COLO668 (cell line): Measurements from ENCODE around the gene GPRASP2.

Experiments
- DNase-seq: peaks from one replicate; lab custom pipeline; 2025; ENCODE audit not compliant: unreplicated experiment; lab: John Stamatoyannopoulos, UW

GPRASP2 gene

DNA sequence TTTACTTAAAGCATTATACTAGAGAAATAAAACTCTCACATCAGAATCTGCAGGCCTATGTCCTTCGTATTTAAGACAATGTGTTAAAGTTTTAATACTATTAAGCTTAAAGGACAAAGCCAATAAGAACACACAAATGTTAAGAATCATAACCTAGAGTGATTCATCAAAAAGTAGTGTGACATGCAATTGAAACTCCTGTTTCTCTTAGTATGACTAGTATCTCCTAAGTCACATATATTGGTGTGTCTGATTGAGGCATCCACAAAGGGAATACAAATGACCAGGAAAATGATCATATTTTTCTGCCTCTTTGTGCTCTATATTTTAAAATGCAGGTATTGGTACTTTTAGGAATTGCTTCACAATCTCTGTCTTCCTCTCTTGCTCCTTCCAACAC is 32.1 kb downstream of the GPRASP2 start:
- DNase-seq, result no peak

DNA sequence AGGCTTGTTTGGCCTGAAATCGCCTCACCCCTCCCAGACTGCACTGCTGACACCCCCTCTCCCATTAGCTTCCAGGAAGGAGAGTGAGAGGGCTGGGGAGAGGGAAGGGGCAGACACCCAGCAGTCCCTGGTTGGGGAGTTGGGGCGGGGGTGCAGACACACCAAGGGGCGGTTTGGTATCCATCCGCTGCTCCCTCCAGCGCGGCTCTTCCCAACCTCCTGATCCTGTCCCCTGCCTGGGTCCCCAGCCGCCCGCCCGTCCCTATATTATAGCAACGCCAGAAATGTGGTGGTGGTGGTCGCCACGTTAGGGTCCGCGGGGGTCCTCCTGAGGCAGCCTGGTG is 33.2 kb downstream of the GPRASP2 start:
- DNase-seq, result no peak

DNA sequence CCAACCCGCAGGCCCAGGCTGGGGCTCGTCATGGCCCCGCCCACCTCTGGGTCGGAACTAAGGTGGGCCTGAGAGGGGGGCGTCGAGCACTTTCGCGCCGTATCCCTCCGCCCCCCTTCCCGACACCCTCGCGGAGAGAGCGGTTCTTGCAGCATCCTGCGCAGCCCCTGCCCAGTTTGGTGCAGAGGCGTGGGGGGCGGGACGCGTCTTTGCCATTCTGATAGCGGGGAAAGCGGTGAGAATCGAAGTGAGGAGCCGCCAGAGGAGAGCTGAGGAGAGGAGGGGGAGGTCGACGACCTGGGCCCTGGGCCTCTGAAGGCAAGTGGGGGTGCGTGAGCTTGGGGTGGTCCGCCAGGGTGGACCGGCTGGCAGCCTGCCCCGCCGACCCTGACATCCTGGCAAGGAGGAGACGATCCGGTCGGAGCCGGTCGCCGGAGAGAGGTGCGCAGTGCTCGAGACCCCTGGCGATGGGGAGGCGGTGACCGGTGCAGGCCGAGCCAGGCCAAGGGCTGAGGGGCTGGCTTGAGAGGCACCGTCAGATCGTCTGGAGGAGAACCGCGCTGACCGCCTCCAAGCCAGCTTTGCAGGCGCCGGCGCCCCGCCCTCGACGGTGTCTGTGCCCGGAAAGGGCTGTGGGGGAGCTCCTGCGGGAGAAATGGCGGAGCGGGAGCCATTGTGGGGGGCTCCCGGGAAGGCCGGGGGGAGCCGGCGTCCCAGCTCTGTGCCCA is 33.8 kb downstream of the GPRASP2 start:
- no peak for DNase-seq

DNA sequence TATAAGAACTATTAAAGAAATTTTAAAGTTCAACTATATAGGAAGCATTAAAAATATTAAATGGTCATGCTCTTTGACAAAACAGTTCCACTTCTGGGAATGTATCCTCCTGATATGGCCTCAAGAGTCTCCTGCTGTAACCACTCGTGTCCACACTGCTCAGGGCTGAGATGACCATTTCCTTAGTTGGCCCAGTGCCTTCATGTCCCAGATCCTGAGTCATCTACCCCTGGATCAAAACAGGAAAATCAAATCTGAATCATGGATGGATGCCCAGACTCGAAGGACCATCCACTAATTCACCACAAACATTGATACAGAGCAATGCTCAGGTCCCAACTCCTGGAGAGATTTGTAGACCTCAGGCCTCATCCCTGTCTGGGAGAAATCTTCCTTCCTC is 53.0 kb downstream of the GPRASP2 start:
- no peak for DNase-seq

DNA sequence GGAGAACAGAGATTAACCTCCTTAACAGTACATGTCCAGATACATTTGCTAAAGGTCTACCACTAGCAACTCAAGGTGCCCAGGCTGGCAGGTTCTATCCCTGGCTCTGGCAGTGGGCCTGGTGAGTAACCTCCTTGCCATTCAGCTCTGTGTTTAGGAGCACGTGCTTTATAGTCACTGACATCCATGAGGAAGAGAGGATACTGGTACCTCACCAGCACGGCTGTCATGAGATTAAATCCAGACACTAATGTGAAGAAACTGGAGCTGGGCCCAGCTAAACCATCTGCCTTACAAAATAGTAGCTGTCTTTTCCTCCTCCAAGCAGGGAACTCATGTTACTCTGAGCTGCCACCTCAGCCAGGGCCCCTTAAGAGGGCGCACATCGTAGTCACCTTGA is 53.6 kb downstream of the GPRASP2 start:
- no peak for DNase-seq

DNA sequence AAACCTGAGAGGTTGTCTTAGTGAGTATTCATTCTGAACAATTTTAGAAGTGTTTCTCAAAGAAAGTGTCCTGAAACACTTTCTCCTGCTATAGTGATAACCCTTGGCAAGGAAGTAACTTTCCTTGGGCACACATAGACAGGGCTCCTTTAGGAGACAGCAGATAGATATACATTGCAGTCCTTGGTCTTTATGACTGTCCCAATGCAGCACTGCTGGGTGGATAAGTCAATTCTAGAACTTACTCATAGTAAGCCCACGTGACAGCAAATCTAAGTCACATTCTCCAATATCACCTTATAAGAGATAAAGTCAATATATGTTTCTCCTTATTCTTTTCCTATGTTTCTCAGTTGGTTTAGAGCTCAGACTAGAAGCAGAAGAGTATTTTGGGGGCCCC is 55.0 kb downstream of the GPRASP2 start:
- DNase-seq, result no peak
